ENCODE measurements around the gene M1AP.

- no peak for TF ChIP-seq CTCF (optimal IDR thresholded peaks at IDR 0.05 in 1 of 3, IDR thresholded peaks at IDR 0.05 in 1 of 3, conservative IDR thresholded peaks at IDR 0.05 in 1 of 3; ENCODE audit: extremely low read depth in 1 of 3, insufficient read depth in 2 of 3, low read length in 3 of 3)
- TF ChIP-seq EZH2 (IDR thresholded peaks at IDR 0.05; ENCODE audit: low read length), result no peak
Observed at GRCh38 chr2:74524955-74525716, 123.0 kb downstream of the M1AP start.
